HEK293T (cell line): ENCODE measurements around the gene ZCCHC9.

ENCODE experiments used
- ARNT ChIP-seq: fragments of 450-650 bp; IDR thresholded peaks from 2 replicates; pipeline ENCODE4 v1.6.1; 2017; ENCODE audit warnings: mild to moderate bottlenecking
- ELF4 ChIP-seq: fragments of 450-650 bp; IDR thresholded peaks from 2 replicates; pipeline ENCODE4 v1.6.1; 2017; ENCODE audit warnings: antibody characterized with exemption
- SP1 ChIP-seq: fragments of 450-650 bp; IDR thresholded peaks from 2 replicates; pipeline ENCODE4 v1.6.1; 2017
- TARDBP ChIP-seq: fragments of 450-650 bp; IDR thresholded peaks from 2 replicates; pipeline ENCODE4 v1.6.1; 2016

- TF ChIP-seq SP1 (no peak), ELF4 (no peak), ARNT (no peak), TARDBP (no peak)
Observed at GRCh38 chr5:81361600-81361999, 60.2 kb downstream of the ZCCHC9 start.
